Skeletal muscle tissue (tissue), 4 donors: ENCODE results near the gene RTN4RL2. TPM values are rescaled to one million over a fixed set of nuclear protein-coding genes. Genes with fewer than 3 reads are reported as not detected.

ENCODE experiments used
- H3K27ac ChIP-seq: one replicate; pipeline ENCODE4 v1.7.0; 2013; ENCODE audit warnings: mild to moderate bottlenecking, low read depth, low read length, inconsistent platforms
- H3K27me3 ChIP-seq, 3 donors: one replicate each; pipeline ENCODE4 v1.7.0; 2013; ENCODE audit warnings: low read length in 3 of 3; ENCODE audit not compliant: control insufficient read depth in 3 of 3, insufficient read depth in 3 of 3
- H3K36me3 ChIP-seq, 3 donors: one replicate each; pipeline ENCODE4 v1.7.0; 2013; ENCODE audit warnings: low read length in 3 of 3; ENCODE audit not compliant: control insufficient read depth in 3 of 3, insufficient read depth in 3 of 3
- H3K4me1 ChIP-seq, 3 donors: one replicate each; pipeline ENCODE4 v1.7.0; 2013; ENCODE audit warnings: low read length in 3 of 3, mild to moderate bottlenecking in 3 of 3; ENCODE audit not compliant: control insufficient read depth in 3 of 3, insufficient read depth in 3 of 3
- H3K4me3 ChIP-seq, 3 donors: one replicate each; pipeline ENCODE4 v1.7.0; 2013; ENCODE audit warnings: low read length in 3 of 3
- H3K9ac ChIP-seq, 3 donors: one replicate each; pipeline ENCODE4 v1.7.0; 2013; ENCODE audit warnings: low read length in 3 of 3, mild to moderate bottlenecking in 3 of 3, moderate library complexity in 2 of 3, low read depth in 1 of 3
- H3K9me3 ChIP-seq, 3 donors: one replicate each; pipeline ENCODE4 v1.7.0; 2013; ENCODE audit warnings: low read length in 3 of 3; ENCODE audit not compliant: control insufficient read depth in 3 of 3
- total RNA-seq: library from RNA; depleted of rRNA; stranded (reverse); fragments of >200 nt; gene quantifications from one replicate; pipeline ENCODE4 v1.2.3, GENCODE V29; 2014
- donor health status: Osteomylitis.

The RTN4RL2 gene
- total RNA-seq, 1 donor from 2014 or later, result not detected

DNA sequence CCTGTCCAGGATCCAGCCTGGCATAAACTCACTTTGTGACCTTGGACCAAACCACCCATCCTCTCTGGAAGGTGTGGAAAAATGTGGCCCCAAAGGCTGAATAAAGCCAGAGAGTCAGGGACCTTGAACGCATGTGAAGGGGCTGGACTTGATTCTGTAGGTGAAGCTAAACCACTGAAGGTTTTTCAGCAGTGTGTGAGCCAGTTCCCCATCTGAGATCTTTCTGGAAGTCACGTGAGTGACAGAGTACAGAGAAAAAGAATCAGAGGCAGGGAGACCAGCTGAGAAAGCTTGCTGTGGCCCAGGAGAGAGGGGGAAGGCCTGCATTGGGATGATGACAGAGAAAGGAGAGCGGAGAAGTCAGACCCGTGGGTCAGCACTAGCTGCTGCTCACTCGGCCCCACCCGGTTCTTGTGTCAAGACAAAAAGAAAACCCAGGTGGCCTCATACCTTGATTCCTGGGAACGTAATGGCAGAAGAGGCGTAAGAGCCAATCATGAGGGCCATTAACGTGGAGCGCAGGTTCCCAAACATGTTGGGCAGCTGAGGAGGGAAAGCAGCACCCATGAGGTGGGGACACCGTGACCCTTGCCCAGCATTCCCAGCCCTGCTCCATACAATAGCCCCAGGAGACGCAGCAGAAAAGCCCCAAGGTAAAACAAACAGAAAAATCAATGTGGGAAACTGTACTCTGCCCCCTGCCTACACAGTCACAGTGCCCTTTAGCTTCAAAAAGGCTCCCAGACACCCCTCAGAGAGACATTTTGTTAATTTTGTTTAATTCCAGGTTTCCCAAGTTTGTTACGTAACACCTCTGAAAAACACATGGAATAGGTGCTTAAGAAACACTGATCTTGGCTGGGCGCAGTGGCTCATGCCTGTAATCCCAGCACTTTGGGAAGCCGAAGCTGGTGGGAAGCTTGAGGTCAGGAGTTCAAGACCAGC, 37.2 kb downstream of the RTN4RL2 start:
- no peaks in the 10 kb centered on the region for H3K9me3 ChIP-seq
- no peak overlapping the region for H3K4me3 ChIP-seq
- peaks cover 2 to 21% (median 14%) of the 10 kb centered on the region in 3 donors for H3K36me3 ChIP-seq
- peaks cover 28 to 56% (median 46%) of the 10 kb centered on the region in 3 donors for H3K4me1 ChIP-seq
- H3K27me3 ChIP-seq, result no peaks in the 10 kb centered on the region
- H3K9ac ChIP-seq, result no peak overlapping the region
- no peak overlapping the region for H3K27ac ChIP-seq

GRCh38 chr11:57498540-57498939, 38.2 kb downstream of the RTN4RL2 start:
- Histone ChIP-seq H3K4me3 (peak overlapping the region in 1 of 3 donors; percentile 14), H3K27ac (no peak overlapping the region), H3K27me3 (no peaks in the 10 kb centered on the region), H3K9me3 (no peaks in the 10 kb centered on the region), H3K4me1 (peaks cover 26 to 49% (median 43%) of the 10 kb centered on the region in 3 donors), H3K9ac (peak overlapping the region in 2 of 3 donors; percentile 40 to 43), H3K36me3 (peaks cover 2 to 22% (median 14%) of the 10 kb centered on the region in 3 donors)

- Histone ChIP-seq H3K27ac (peak overlapping the region; percentile 75), H3K9ac (peak overlapping the region; percentile 70 to 87 (median 77)), H3K9me3 (no peaks in the 10 kb centered on the region), H3K27me3 (no peaks in the 10 kb centered on the region), H3K36me3 (peaks cover 2 to 24% (median 14%) of the 10 kb centered on the region in 3 donors), H3K4me1 (peaks cover 21 to 40% (median 33%) of the 10 kb centered on the region in 3 donors), H3K4me3 (peak overlapping the region; percentile 67 to 72 (median 70))
Measured at GRCh38 chr11:57499413-57499982, 39.2 kb downstream of the RTN4RL2 start.

GRCh38 chr11:57499983-57500461, 39.7 kb downstream of the RTN4RL2 start:
- Histone ChIP-seq H3K27ac (peak overlapping the region; percentile 75), H3K4me1 (peaks cover 21 to 38% (median 32%) of the 10 kb centered on the region in 3 donors), H3K4me3 (peak overlapping the region; percentile 27 to 69 (median 67)), H3K9me3 (no peaks in the 10 kb centered on the region), H3K9ac (peak overlapping the region; percentile 66 to 87 (median 77)), H3K27me3 (no peaks in the 10 kb centered on the region), H3K36me3 (peaks cover 2 to 29% (median 14%) of the 10 kb centered on the region in 3 donors)

GRCh38 chr11:57500515-57500914, 40.2 kb downstream of the RTN4RL2 start:
- Histone ChIP-seq H3K4me1 (peaks cover 21 to 38% (median 32%) of the 10 kb centered on the region in 3 donors), H3K9ac (peak overlapping the region; percentile 66 to 87 (median 77)), H3K9me3 (no peaks in the 10 kb centered on the region), H3K27ac (peak overlapping the region; percentile 75), H3K27me3 (no peaks in the 10 kb centered on the region), H3K36me3 (peaks cover 2 to 29% (median 14%) of the 10 kb centered on the region in 3 donors), H3K4me3 (peak overlapping the region in 2 of 3 donors; percentile 27 to 67)

- peak overlapping the region; percentile 75 for H3K27ac ChIP-seq
- H3K9ac ChIP-seq, result peak overlapping the region in 1 of 3 donors; percentile 87
- peaks cover 3 to 25% (median 11%) of the 10 kb centered on the region in 3 donors for H3K36me3 ChIP-seq
- H3K4me1 ChIP-seq, result peaks cover 21 to 38% (median 32%) of the 10 kb centered on the region in 3 donors
- peak overlapping the region in 1 of 3 donors; percentile 27 for H3K4me3 ChIP-seq
- H3K27me3 ChIP-seq, result no peaks in the 10 kb centered on the region
- no peaks in the 10 kb centered on the region for H3K9me3 ChIP-seq
Measured at GRCh38 chr11:57500926-57501325, 40.6 kb downstream of the RTN4RL2 start.

DNA sequence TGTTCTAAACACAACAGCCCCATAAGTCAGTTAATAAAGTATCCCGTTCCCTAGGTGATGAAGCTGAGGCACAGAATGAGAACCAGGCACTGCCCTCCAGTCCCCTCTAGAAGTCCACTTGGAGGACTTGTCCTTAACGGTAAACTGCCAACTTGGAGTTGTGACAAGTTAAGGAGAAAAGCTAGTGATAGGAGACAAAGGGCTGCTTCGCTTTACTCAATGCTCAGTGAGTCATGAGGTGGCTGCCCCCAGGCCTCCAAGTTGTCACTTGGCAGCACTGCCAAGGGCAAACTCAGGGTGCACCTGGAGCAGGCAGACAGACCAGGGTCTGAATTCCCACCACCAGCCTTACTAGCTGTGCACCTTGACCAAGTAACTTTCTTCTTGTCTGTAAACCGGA, 41.6 kb downstream of the RTN4RL2 start:
- H3K27ac ChIP-seq, result no peak overlapping the region
- H3K4me3 ChIP-seq, result no peak overlapping the region
- H3K27me3 ChIP-seq, result no peaks in the 10 kb centered on the region
- H3K9ac ChIP-seq, result peak overlapping the region in 1 of 3 donors; percentile 45
- no peaks in the 10 kb centered on the region for H3K9me3 ChIP-seq
- peaks cover 4 to 20% (median 9%) of the 10 kb centered on the region in 3 donors for H3K36me3 ChIP-seq
- peaks cover 21 to 38% (median 32%) of the 10 kb centered on the region in 3 donors for H3K4me1 ChIP-seq

DNA sequence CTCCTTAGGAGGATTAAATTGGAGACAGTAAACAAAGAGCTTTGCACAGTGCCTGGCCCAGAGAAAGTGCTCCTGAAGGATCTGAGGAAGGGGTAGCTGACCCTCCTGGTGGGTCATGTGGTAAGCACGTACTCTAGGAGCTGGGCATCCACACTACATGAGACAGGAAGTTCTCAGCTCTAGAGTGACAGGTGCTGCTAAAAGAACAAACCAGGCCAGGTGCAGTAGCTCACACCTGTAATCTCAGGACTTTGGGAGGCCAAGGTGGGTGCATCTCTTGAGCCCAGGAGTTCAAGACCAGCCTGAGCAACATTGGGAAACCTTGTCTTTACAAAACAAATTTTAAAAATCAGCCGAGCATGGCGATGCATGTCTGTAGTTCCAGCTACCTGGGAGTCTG, 42.0 kb downstream of the RTN4RL2 start:
- Histone ChIP-seq H3K4me1 (peaks cover 21 to 38% (median 32%) of the 10 kb centered on the region in 3 donors), H3K9ac (peak overlapping the region in 1 of 3 donors; percentile 45), H3K36me3 (peaks cover 4 to 16% (median 5%) of the 10 kb centered on the region in 3 donors), H3K27me3 (no peaks in the 10 kb centered on the region), H3K27ac (no peak overlapping the region), H3K9me3 (no peaks in the 10 kb centered on the region), H3K4me3 (no peak overlapping the region)

DNA sequence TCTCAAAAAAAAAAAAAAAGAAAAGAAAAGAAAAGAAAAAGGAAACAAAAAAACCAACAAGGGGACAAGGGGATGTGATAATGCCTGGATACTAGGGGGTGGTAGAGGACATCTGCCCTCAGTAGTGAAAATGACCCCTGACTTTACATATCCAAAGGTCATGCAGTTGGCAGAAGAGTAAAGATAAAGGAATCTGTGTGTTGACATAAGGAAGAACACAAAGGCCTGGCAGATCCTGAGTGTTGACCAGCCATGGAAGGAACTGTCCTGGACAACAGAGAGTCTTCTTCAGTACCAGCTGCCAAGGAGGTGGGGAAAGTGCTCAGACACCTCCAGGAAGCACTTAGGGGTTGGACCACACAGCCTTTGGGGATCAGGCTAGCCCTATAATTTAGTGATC, 42.5 kb downstream of the RTN4RL2 start:
- Histone ChIP-seq H3K27me3 (no peaks in the 10 kb centered on the region), H3K9me3 (no peaks in the 10 kb centered on the region), H3K4me1 (peaks cover 21 to 38% (median 32%) of the 10 kb centered on the region in 3 donors), H3K36me3 (peaks cover 0 to 15% (median 4%) of the 10 kb centered on the region in 3 donors), H3K27ac (no peak overlapping the region), H3K9ac (no peak overlapping the region), H3K4me3 (no peak overlapping the region)
